Keratinocyte (primary cell): ENCODE measurements around the gene OMP. TPM values are rescaled to one million over a fixed set of nuclear protein-coding genes. Genes with fewer than 3 reads are reported as not detected.
A peak's percentile ranks its signal among the peaks of the same experiment; 100 is the strongest.

ENCODE experiments used
- DNase-seq: peaks from one replicate; pipeline ENCODE4 v3.0.0-alpha.2; 2011; ENCODE audit warnings: low read depth, missing footprints, low spot score
- FAIRE-seq: peaks from 2 replicates; lab custom pipeline; 2011; peaks lifted over from hg19 to GRCh38; lab: Jason Lieb, UNC
- H2AFZ ChIP-seq: 2 replicates; pipeline ENCODE4 v1.6.0; 2012; ENCODE audit warnings: low read length, control low read depth, inconsistent platforms; ENCODE audit not compliant: control insufficient read depth
- H3K27ac ChIP-seq: 2 replicates; pipeline ENCODE4 v1.5.1; 2011; ENCODE audit warnings: low read length; ENCODE audit not compliant: control insufficient read depth, insufficient read depth
- H3K27me3 ChIP-seq: 3 replicates; pipeline ENCODE4 v1.6.0; 2011; ENCODE audit warnings: low read length; ENCODE audit not compliant: control insufficient read depth, insufficient read depth; ENCODE audit errors: extremely low read depth
- H3K36me3 ChIP-seq, 2 experiments: 2 replicates in 1 of 2; 3 replicates in 1 of 2; pipeline ENCODE4 v1.5.1; 2011; ENCODE audit warnings: low read length in 2 of 2, mild to moderate bottlenecking in 1 of 2; ENCODE audit not compliant: control insufficient read depth in 2 of 2, insufficient read depth in 2 of 2; ENCODE audit errors: extremely low read depth in 1 of 2
- H3K4me1 ChIP-seq: 3 replicates; pipeline ENCODE4 v1.5.1; 2011; ENCODE audit warnings: low read length; ENCODE audit not compliant: control insufficient read depth, insufficient read depth; ENCODE audit errors: extremely low read depth
- H3K4me2 ChIP-seq: 3 replicates; pipeline ENCODE4 v1.6.0; 2011; ENCODE audit warnings: low read depth, low read length; ENCODE audit not compliant: control insufficient read depth, insufficient read depth; ENCODE audit errors: extremely low read depth
- H3K4me3 ChIP-seq, 3 experiments: fragments of 200-600 bp in 1 of 3; sonication (generic) in 1 of 3; 2 replicates in 2 of 3; 3 replicates in 1 of 3; pipeline ENCODE4 v1.5.1; 2011 to 2016; ENCODE audit warnings: low read length in 3 of 3, mild to moderate bottlenecking in 3 of 3, control low read depth in 2 of 3, inconsistent platforms in 1 of 3, low read depth in 1 of 3, mixed read lengths in 1 of 3, mixed run types in 1 of 3, moderate library complexity in 1 of 3; ENCODE audit not compliant: control insufficient read depth in 2 of 3, insufficient read depth in 2 of 3; ENCODE audit errors: extremely low read depth in 1 of 3
- H3K79me2 ChIP-seq: 2 replicates; pipeline ENCODE4 v1.6.0; 2012; ENCODE audit warnings: low read length; ENCODE audit not compliant: control insufficient read depth, insufficient read depth
- H3K9ac ChIP-seq: 3 replicates; pipeline ENCODE4 v1.6.0; 2011; ENCODE audit warnings: low read length; ENCODE audit not compliant: control insufficient read depth, insufficient read depth; ENCODE audit errors: extremely low read depth
- H3K9me1 ChIP-seq: 3 replicates; pipeline ENCODE4 v1.6.0; 2011; ENCODE audit warnings: low read length; ENCODE audit not compliant: control insufficient read depth, insufficient read depth; ENCODE audit errors: extremely low read depth
- H3K9me3 ChIP-seq: 2 replicates; pipeline ENCODE4 v1.5.1; 2012; ENCODE audit warnings: low read depth, low read length; ENCODE audit not compliant: control insufficient read depth
- H4K20me1 ChIP-seq: 3 replicates; pipeline ENCODE4 v1.6.0; 2011; ENCODE audit warnings: low read length; ENCODE audit not compliant: control insufficient read depth, insufficient read depth; ENCODE audit errors: extremely low read depth
- CTCF ChIP-seq, 3 experiments: IDR thresholded peaks in 1 of 3; conservative IDR thresholded peaks in 1 of 3; optimal IDR thresholded peaks in 1 of 3; 2 replicates in 2 of 3; 3 replicates in 1 of 3; pipeline versions ENCODE3 to v1.5.1; 2011; ENCODE audit warnings: low read length in 3 of 3, mild to moderate bottlenecking in 3 of 3, moderate library complexity in 2 of 3, control low read depth in 1 of 3, inconsistent platforms in 1 of 3; ENCODE audit not compliant: insufficient read depth in 2 of 3; ENCODE audit errors: extremely low read depth in 1 of 3
- EZH2 ChIP-seq: IDR thresholded peaks from one replicate; pipeline ENCODE4 v1.6.1; 2012; ENCODE audit warnings: inconsistent platforms, mild to moderate bottlenecking, low read length, moderate library complexity
- dilution Hi-C: fragments of 300-500 bp; cut with MboI; formaldehyde crosslinking; loops from one replicate; pipeline ENCODE4 v1.7.0; 2020; ENCODE audit warnings: low sequenced_read_pairs; ENCODE audit not compliant: extremely low pct_ligation_motif_present
- polyA plus RNA-seq, 5 experiments: library from polyadenylated mRNA; depleted of rRNA in 3 of 5; stranded (reverse) in 3 of 5; stranded (forward) in 1 of 5; unstranded in 1 of 5; fragments of >200 nt; gene quantifications; 1 replicate in 1 of 5; 2 replicates in 3 of 5; 3 replicates in 1 of 5; pipeline versions ENCODE4 v1.2.1 to v1.2.3, GENCODE V29; 2011 to 2012; ENCODE audit warnings: missing spikeins in 2 of 5, low read depth in 1 of 5, low replicate concordance in 1 of 5

Gene OMP
- polyA plus RNA-seq, 1 donor (not counting 4 experiments of a cell fraction or from before 2014, with no cell fraction given), result not detected

GRCh38 chr11:77115181-77115611, 12.6 kb downstream of the OMP start:
- FAIRE-seq, result no peak
- Histone ChIP-seq H3K4me1 (no peaks in the 10 kb centered on the region), H3K36me3 (no peaks in the 10 kb centered on the region), H3K4me3 (no peak overlapping the region), H3K9ac (no peak overlapping the region), H3K9me1 (no peaks in the 10 kb centered on the region), H3K9me3 (no peaks in the 10 kb centered on the region), H3K27me3 (no peaks in the 10 kb centered on the region), H3K4me2 (no peak overlapping the region), H3K79me2 (no peaks in the 10 kb centered on the region), H3K27ac (no peak overlapping the region), H4K20me1 (no peaks in the 10 kb centered on the region), H2AFZ (no peak overlapping the region)
- dilution Hi-C loops, result no loop called here
- TF ChIP-seq EZH2, result no peak
- peak; percentile 7 to 49 (median 30) for TF ChIP-seq CTCF (optimal IDR thresholded peaks at IDR 0.05 in 1 of 3, IDR thresholded peaks at IDR 0.05 in 1 of 3, conservative IDR thresholded peaks at IDR 0.05 in 1 of 3; ENCODE audit: extremely low read depth in 1 of 3, insufficient read depth in 2 of 3, low read length in 3 of 3)
- no peak for DNase-seq

DNA sequence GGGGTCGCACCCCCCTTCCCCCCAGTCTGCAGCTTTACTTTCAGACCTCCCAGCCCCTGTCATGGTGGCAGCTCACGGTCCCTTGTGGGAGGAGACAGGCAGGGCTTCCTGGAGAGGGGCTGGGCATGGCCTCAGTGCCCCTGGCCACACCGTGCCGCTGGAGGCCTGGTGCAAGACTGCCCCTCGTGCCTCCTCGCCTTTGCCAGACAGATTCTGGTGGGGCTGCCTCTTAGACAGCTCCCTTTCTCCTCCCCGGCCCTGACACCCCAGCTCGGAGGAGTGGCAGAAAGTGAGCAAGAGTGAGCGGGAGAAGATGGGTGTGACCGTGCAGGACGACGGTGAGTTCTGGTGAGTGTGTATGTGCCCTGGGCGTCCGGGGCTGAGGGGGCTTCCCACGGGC, 13.3 kb downstream of the OMP start:
- no peaks in the 10 kb centered on the region for H3K4me1 ChIP-seq
- no peaks in the 10 kb centered on the region for H3K9me3 ChIP-seq
- no peak overlapping the region for H3K4me3 ChIP-seq
- no peak overlapping the region for H3K9ac ChIP-seq
- H3K4me2 ChIP-seq, result no peak overlapping the region
- dilution Hi-C loops, result no loop called here
- no peaks in the 10 kb centered on the region for H4K20me1 ChIP-seq
- no peak overlapping the region for H3K27ac ChIP-seq
- TF ChIP-seq EZH2, result no peak
- TF ChIP-seq CTCF (optimal IDR thresholded peaks at IDR 0.05 in 1 of 3, IDR thresholded peaks at IDR 0.05 in 1 of 3, conservative IDR thresholded peaks at IDR 0.05 in 1 of 3; ENCODE audit: extremely low read depth in 1 of 3, insufficient read depth in 2 of 3, low read length in 3 of 3), result no peak
- no peaks in the 10 kb centered on the region for H3K79me2 ChIP-seq
- no peak overlapping the region for H2AFZ ChIP-seq
- no peaks in the 10 kb centered on the region for H3K36me3 ChIP-seq
- FAIRE-seq (no peak), DNase-seq (no peak)
- H3K9me1 ChIP-seq, result no peaks in the 10 kb centered on the region
- no peaks in the 10 kb centered on the region for H3K27me3 ChIP-seq
